ENCODE data around the gene CCDC196.

The CCDC196 gene

DNA sequence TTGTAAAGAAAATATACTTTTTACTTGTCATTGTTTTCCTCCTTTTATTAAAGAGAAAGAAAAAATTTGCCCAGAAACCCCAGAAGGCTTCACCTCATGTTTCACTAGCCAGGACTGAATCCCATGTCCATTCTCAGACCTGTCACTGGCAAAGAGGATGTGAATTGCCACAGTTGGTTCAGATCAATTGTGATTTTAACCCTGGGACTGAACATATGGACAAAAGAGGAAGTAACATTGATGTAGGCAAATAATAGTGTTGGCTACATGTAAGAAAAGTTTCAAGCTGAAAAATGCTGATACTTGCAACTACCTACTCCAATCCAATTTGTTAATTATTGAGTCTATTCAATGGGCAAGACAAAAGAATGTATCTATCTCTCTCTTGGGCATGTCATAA, 8.6 kb upstream of the CCDC196 start:
- DNase-seq, result peak in 2 of 3 donors; percentile 59 to 77
- H3K9me3 ChIP-seq (ENCODE audit: control extremely low read depth in 1 of 5, control insufficient read depth in 4 of 5, insufficient read depth in 2 of 5, low read depth in 1 of 5, low read length in 4 of 5), result peaks cover 0 to 3% (median 2%) of the 10 kb centered on the region in 5 experiments
- H3K27ac ChIP-seq (ENCODE audit: insufficient read depth in 1 of 2, low read depth in 1 of 2, low read length in 2 of 2, poor library complexity in 1 of 2, severe bottlenecking in 2 of 2), result no peak overlapping the region
- H3K4me3 ChIP-seq (ENCODE audit: control insufficient read depth in 1 of 7, extremely low read depth in 1 of 7, insufficient read depth in 4 of 7, low read depth in 2 of 7, low read length in 6 of 7), result no peak overlapping the region
- H3K4me1 ChIP-seq (ENCODE audit: control extremely low read depth in 1 of 4, control insufficient read depth in 4 of 4, insufficient read depth in 4 of 4, low read length in 3 of 4), result peaks cover 0 to 10% (median 4%) of the 10 kb centered on the region in 4 experiments
- CTCF ChIA-PET, result interaction anchor here (1.6 kb wide), 1 partner anchor 18 kb away, joined by 3 read pairs; no protein-coding TSS in a partner anchor
- no peaks in the 10 kb centered on the region for H3K36me3 ChIP-seq (ENCODE audit: control insufficient read depth in 4 of 4, insufficient read depth in 4 of 4, low read length in 3 of 4)
- POLR2A ChIA-PET, result no interaction called here
- H3K27me3 ChIP-seq (replicated peaks in 2 of 5; ENCODE audit: control insufficient read depth in 4 of 5, insufficient read depth in 5 of 5, low read length in 4 of 5), result no peaks in the 10 kb centered on the region

DNA sequence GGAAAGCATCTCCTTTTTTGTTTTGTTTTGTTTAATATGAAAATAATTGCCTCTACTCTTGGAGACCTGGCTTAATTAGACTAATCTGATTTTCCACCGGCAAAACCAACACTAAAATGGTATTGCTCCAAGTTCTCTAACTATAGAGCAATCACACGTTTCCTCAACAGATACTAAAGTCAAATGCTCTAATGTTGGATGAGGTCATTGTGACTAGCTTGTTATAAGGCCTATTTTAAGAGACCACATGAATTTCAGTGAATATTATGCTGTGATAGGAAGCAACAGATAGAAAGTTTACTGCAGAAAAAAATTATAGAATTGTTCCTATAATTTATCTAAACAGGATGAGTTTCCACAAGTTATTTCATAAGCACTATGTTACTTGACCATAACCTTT, 3.3 kb upstream of the CCDC196 start:
- Histone ChIP-seq H3K4me3 (ENCODE audit: control insufficient read depth in 1 of 7, extremely low read depth in 1 of 7, insufficient read depth in 4 of 7, low read depth in 2 of 7, low read length in 6 of 7) (no peak overlapping the region), H3K27ac (ENCODE audit: insufficient read depth in 1 of 2, low read depth in 1 of 2, low read length in 2 of 2, poor library complexity in 1 of 2, severe bottlenecking in 2 of 2) (no peak overlapping the region), H3K4me1 (ENCODE audit: control extremely low read depth in 1 of 4, control insufficient read depth in 4 of 4, insufficient read depth in 4 of 4, low read length in 3 of 4) (peaks cover 5 to 24% (median 14%) of the 10 kb centered on the region in 4 experiments), H3K36me3 (ENCODE audit: control insufficient read depth in 4 of 4, insufficient read depth in 4 of 4, low read length in 3 of 4) (no peaks in the 10 kb centered on the region), H3K9me3 (ENCODE audit: control extremely low read depth in 1 of 5, control insufficient read depth in 4 of 5, insufficient read depth in 2 of 5, low read depth in 1 of 5, low read length in 4 of 5) (no peaks in the 10 kb centered on the region), H3K27me3 (replicated peaks in 2 of 5; ENCODE audit: control insufficient read depth in 4 of 5, insufficient read depth in 5 of 5, low read length in 4 of 5) (no peaks in the 10 kb centered on the region)
- ChIA-PET POLR2A (no interaction called here), CTCF (no interaction called here)
- WGBS (ENCODE audit: insufficient coverage), result no CpG with 5 or more reads among the region's 2 CpGs
- DNase-seq, result no peak

DNA sequence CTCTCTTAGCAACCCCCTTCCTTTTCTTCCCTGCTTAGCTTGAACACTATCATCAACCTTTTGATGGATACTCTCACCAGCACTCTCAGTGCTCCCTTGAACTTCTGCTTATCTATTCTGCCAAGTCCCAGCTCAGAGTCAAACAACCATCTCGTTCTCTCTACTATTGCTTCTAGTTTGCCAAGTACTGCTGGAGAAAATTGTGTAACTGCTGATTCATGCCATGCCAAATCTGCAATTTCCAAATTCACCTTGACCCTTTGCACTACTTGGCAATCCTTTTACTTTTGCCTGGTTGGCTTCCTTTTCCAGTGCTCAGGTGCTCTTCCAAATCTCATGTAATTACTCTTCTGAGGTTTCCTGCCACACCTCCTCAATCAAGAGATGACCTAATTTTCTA, 2.8 kb upstream of the CCDC196 start:
- ChIA-PET POLR2A (no interaction called here), CTCF (no interaction called here)
- no peak overlapping the region for H3K27ac ChIP-seq (ENCODE audit: insufficient read depth in 1 of 2, low read depth in 1 of 2, low read length in 2 of 2, poor library complexity in 1 of 2, severe bottlenecking in 2 of 2)
- WGBS (ENCODE audit: insufficient coverage), result 89% methylated on average over 1 of the region's 1 CpG
- H3K36me3 ChIP-seq (ENCODE audit: control insufficient read depth in 4 of 4, insufficient read depth in 4 of 4, low read length in 3 of 4), result no peaks in the 10 kb centered on the region
- peaks cover 5 to 25% (median 16%) of the 10 kb centered on the region in 4 experiments for H3K4me1 ChIP-seq (ENCODE audit: control extremely low read depth in 1 of 4, control insufficient read depth in 4 of 4, insufficient read depth in 4 of 4, low read length in 3 of 4)
- no peak overlapping the region for H3K4me3 ChIP-seq (ENCODE audit: control insufficient read depth in 1 of 7, extremely low read depth in 1 of 7, insufficient read depth in 4 of 7, low read depth in 2 of 7, low read length in 6 of 7)
- no peaks in the 10 kb centered on the region for H3K9me3 ChIP-seq (ENCODE audit: control extremely low read depth in 1 of 5, control insufficient read depth in 4 of 5, insufficient read depth in 2 of 5, low read depth in 1 of 5, low read length in 4 of 5)
- no peaks in the 10 kb centered on the region for H3K27me3 ChIP-seq (replicated peaks in 2 of 5; ENCODE audit: control insufficient read depth in 4 of 5, insufficient read depth in 5 of 5, low read length in 4 of 5)
- DNase-seq, result no peak

DNA sequence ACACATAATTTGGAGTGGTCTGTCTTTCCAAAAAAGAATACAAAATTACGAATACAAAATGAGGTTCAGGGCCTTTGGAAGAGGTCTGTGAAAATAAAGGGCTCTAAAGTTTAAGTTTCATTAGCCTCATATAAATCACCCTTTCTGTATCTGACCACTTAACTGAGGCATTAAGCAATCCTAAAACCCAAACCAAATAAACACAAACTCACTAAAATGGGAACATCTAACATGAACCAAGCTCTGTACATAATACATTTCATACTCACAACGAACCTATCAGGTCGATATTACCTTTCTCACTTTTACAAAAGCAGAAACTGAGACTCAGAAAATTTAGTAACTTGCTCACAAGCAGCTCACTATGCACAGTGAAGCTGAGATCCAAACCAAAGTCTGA, 1.1 kb upstream of the CCDC196 start:
- ChIA-PET POLR2A (no interaction called here), CTCF (interaction anchor here (0.9 kb wide), 1 partner anchor 14 kb away, joined by 3 read pairs; no protein-coding TSS in a partner anchor)
- Histone ChIP-seq H3K36me3 (ENCODE audit: control insufficient read depth in 4 of 4, insufficient read depth in 4 of 4, low read length in 3 of 4) (no peaks in the 10 kb centered on the region), H3K4me3 (ENCODE audit: control insufficient read depth in 1 of 7, extremely low read depth in 1 of 7, insufficient read depth in 4 of 7, low read depth in 2 of 7, low read length in 6 of 7) (no peak overlapping the region), H3K27ac (ENCODE audit: insufficient read depth in 1 of 2, low read depth in 1 of 2, low read length in 2 of 2, poor library complexity in 1 of 2, severe bottlenecking in 2 of 2) (no peak overlapping the region), H3K27me3 (replicated peaks in 2 of 5; ENCODE audit: control insufficient read depth in 4 of 5, insufficient read depth in 5 of 5, low read length in 4 of 5) (no peaks in the 10 kb centered on the region), H3K9me3 (ENCODE audit: control extremely low read depth in 1 of 5, control insufficient read depth in 4 of 5, insufficient read depth in 2 of 5, low read depth in 1 of 5, low read length in 4 of 5) (no peaks in the 10 kb centered on the region), H3K4me1 (ENCODE audit: control extremely low read depth in 1 of 4, control insufficient read depth in 4 of 4, insufficient read depth in 4 of 4, low read length in 3 of 4) (peaks cover 5 to 19% (median 15%) of the 10 kb centered on the region in 4 experiments)
- no peak for DNase-seq
- WGBS (ENCODE audit: insufficient coverage), result no CpG with 5 or more reads among the region's 3 CpGs

DNA sequence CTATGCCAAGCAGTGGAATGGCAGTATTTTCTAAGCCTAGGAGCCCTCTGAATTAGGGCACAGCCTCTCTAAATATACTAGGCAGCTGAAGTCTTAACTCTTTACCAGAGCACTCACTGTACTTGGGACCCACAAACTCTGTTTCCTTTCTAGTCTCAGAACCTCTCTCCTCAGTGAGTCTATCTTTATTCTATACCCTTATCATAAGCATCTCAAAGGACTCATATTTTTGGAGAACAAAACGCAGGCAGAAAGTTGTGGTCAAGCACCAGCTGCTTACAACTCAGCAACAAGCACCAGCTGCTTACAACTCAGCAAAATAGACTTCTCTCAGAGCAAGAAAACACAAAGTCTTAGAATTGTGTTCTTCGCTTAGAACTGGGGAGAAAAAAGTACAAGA, 993 bp downstream of the CCDC196 start:
- no peaks in the 10 kb centered on the region for H3K36me3 ChIP-seq (ENCODE audit: control insufficient read depth in 4 of 4, insufficient read depth in 4 of 4, low read length in 3 of 4)
- ChIA-PET POLR2A (no interaction called here), CTCF (interaction anchor here (0.9 kb wide), 1 partner anchor 17 kb away, joined by 3 read pairs; no protein-coding TSS in a partner anchor)
- H3K9me3 ChIP-seq (ENCODE audit: control extremely low read depth in 1 of 5, control insufficient read depth in 4 of 5, insufficient read depth in 2 of 5, low read depth in 1 of 5, low read length in 4 of 5), result no peaks in the 10 kb centered on the region
- peak in 2 of 3 donors; percentile 35 to 62 for DNase-seq
- no peaks in the 10 kb centered on the region for H3K27me3 ChIP-seq (replicated peaks in 2 of 5; ENCODE audit: control insufficient read depth in 4 of 5, insufficient read depth in 5 of 5, low read length in 4 of 5)
- no CpG with 5 or more reads among the region's 2 CpGs for WGBS (ENCODE audit: insufficient coverage)
- no peak overlapping the region for H3K27ac ChIP-seq (ENCODE audit: insufficient read depth in 1 of 2, low read depth in 1 of 2, low read length in 2 of 2, poor library complexity in 1 of 2, severe bottlenecking in 2 of 2)
- H3K4me1 ChIP-seq (ENCODE audit: control extremely low read depth in 1 of 4, control insufficient read depth in 4 of 4, insufficient read depth in 4 of 4, low read length in 3 of 4), result peaks cover 5 to 19% (median 17%) of the 10 kb centered on the region in 4 experiments
- no peak overlapping the region for H3K4me3 ChIP-seq (ENCODE audit: control insufficient read depth in 1 of 7, extremely low read depth in 1 of 7, insufficient read depth in 4 of 7, low read depth in 2 of 7, low read length in 6 of 7)

DNA sequence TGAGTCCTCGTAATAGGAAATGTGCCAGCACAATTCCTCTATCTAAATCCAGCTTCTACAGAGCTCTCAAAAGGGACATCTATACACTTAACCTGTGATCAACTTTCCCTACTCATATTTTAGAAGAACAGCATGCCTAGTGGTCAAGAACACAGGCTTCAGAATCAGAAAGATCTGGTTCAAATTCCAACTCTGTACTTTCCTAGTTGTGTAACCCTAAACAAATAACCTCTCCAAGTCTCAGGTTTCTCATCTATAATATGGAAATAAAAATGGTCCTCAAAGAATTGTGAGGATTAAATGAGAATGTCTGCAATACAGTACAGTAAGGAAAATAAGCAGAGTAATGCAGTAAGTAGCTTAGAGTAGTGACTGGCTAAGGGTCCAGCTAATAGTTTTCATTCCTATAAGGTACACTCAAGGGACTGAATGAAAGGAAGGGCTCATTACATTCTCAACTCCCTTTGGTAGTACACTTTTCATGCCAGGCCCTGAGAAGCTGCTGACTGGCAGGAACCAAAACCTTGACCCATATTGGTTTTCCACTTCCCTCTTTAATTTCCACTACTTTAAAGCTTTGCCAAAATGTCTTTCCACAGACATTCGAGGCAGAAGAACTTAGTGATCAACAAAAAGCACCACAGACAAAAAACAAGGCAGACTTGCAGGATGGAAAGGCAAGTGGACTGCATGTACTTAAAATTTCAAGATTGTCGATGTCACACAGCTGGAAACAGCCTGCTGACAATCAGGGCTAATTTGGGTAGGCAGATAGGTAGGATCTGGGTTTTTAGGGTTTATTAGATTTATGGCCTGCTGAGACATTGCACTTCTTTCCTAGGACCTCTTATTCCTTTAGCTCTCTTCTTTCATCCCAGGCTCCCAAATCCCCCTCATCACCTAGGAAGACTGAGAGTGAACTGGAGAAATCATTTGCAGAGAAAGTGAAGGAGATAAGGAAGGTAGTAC, 4.3 kb downstream of the CCDC196 start:
- ChIA-PET CTCF (interaction anchor here (0.6 to 1.1 kb wide), 2 partner anchors 16 to 131 kb away, joined by 4 read pairs; no protein-coding TSS in a partner anchor), POLR2A (no interaction called here)
- WGBS (ENCODE audit: insufficient coverage), result 100% methylated on average over 1 of the region's 3 CpGs

DNA sequence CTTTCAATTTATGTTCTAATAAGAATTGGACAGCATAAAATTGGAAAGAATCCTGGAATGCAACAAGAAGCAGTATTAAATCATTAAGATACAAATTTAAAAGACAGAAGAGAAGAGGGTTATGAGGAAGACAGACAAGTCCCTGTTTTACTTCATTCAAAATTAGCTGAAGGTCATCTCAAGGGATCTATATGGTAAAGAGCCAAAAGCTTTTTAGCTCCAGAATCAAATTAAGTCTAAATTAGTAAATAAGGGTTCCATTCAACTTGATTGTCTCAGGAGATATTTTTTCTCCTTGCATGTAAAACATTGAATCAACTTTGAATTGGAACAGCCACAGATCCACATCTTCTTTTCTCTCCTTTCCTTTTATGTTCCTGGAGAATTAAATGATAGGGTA, 7.6 kb downstream of the CCDC196 start:
- CTCF ChIA-PET, result no interaction called here
- Histone ChIP-seq H3K4me3 (ENCODE audit: control insufficient read depth in 1 of 7, extremely low read depth in 1 of 7, insufficient read depth in 4 of 7, low read depth in 2 of 7, low read length in 6 of 7) (no peak overlapping the region), H3K36me3 (ENCODE audit: control insufficient read depth in 4 of 4, insufficient read depth in 4 of 4, low read length in 3 of 4) (no peaks in the 10 kb centered on the region), H3K4me1 (ENCODE audit: control extremely low read depth in 1 of 4, control insufficient read depth in 4 of 4, insufficient read depth in 4 of 4, low read length in 3 of 4) (peaks cover 0 to 25% (median 11%) of the 10 kb centered on the region in 4 experiments), H3K27me3 (replicated peaks in 2 of 5; ENCODE audit: control insufficient read depth in 4 of 5, insufficient read depth in 5 of 5, low read length in 4 of 5) (no peaks in the 10 kb centered on the region), H3K27ac (ENCODE audit: insufficient read depth in 1 of 2, low read depth in 1 of 2, low read length in 2 of 2, poor library complexity in 1 of 2, severe bottlenecking in 2 of 2) (no peak overlapping the region), H3K9me3 (ENCODE audit: control extremely low read depth in 1 of 5, control insufficient read depth in 4 of 5, insufficient read depth in 2 of 5, low read depth in 1 of 5, low read length in 4 of 5) (no peaks in the 10 kb centered on the region)
- no peak for DNase-seq
- POLR2A ChIA-PET, result no interaction called here

More for the DNA sequence above, 4.3 kb downstream of the CCDC196 start:
- no peak for DNase-seq
- Histone ChIP-seq H3K9me3 (ENCODE audit: control extremely low read depth in 1 of 5, control insufficient read depth in 4 of 5, insufficient read depth in 2 of 5, low read depth in 1 of 5, low read length in 4 of 5) (no peaks in the 10 kb centered on the region), H3K27ac (ENCODE audit: insufficient read depth in 1 of 2, low read depth in 1 of 2, low read length in 2 of 2, poor library complexity in 1 of 2, severe bottlenecking in 2 of 2) (no peak overlapping the region), H3K4me3 (ENCODE audit: control insufficient read depth in 1 of 7, extremely low read depth in 1 of 7, insufficient read depth in 4 of 7, low read depth in 2 of 7, low read length in 6 of 7) (no peak overlapping the region), H3K4me1 (ENCODE audit: control extremely low read depth in 1 of 4, control insufficient read depth in 4 of 4, insufficient read depth in 4 of 4, low read length in 3 of 4) (peaks cover 5 to 21% (median 18%) of the 10 kb centered on the region in 4 experiments), H3K36me3 (ENCODE audit: control insufficient read depth in 4 of 4, insufficient read depth in 4 of 4, low read length in 3 of 4) (no peaks in the 10 kb centered on the region), H3K27me3 (replicated peaks in 2 of 5; ENCODE audit: control insufficient read depth in 4 of 5, insufficient read depth in 5 of 5, low read length in 4 of 5) (no peaks in the 10 kb centered on the region)

Data from common myeloid progenitor, CD34-positive (primary cell).